Measurements from ENCODE around the gene CKAP2L. TPM values are rescaled to one million over a fixed set of nuclear protein-coding genes. Genes with fewer than 3 reads are reported as not detected.

CKAP2L gene
- total RNA-seq, 1 donor from 2014 or later = 2.1 TPM

DNA sequence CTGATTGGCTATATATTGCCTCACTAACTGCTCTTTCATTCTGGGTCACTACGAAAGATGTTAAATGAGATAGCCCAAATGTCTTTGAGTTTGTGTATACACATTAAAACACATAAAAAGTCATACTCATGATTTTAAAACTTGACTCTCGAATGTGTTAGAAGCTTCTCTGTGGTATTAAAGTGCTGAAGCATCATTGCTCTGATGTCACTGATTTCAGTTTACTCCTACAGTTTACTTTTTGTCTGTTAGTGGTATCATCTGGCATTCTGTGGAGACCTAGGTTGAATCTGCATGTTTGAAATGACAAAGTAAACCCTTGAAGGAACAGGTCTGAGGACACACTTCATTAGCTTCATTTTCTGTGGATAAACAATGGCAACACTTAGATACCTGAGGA is 32.9 kb downstream of the CKAP2L start:
- FAIRE-seq = no peak
- DNase-seq (ENCODE audit: low read depth) = no peak
- H3K4me1 ChIP-seq (ENCODE audit: insufficient read depth, low read length) = peaks cover 2% of the 10 kb centered on the region
- TF ChIP-seq EZH2 (IDR thresholded peaks at IDR 0.05; ENCODE audit: insufficient read depth, low read length) = no peak
- TF ChIP-seq, protein P1, sequence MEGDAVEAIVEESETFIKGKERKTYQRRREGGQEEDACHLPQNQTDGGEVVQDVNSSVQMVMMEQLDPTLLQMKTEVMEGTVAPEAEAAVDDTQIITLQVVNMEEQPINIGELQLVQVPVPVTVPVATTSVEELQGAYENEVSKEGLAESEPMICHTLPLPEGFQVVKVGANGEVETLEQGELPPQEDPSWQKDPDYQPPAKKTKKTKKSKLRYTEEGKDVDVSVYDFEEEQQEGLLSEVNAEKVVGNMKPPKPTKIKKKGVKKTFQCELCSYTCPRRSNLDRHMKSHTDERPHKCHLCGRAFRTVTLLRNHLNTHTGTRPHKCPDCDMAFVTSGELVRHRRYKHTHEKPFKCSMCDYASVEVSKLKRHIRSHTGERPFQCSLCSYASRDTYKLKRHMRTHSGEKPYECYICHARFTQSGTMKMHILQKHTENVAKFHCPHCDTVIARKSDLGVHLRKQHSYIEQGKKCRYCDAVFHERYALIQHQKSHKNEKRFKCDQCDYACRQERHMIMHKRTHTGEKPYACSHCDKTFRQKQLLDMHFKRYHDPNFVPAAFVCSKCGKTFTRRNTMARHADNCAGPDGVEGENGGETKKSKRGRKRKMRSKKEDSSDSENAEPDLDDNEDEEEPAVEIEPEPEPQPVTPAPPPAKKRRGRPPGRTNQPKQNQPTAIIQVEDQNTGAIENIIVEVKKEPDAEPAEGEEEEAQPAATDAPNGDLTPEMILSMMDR (IDR thresholded peaks at IDR 0.05; ENCODE audit: insufficient read depth, low read depth, low read length) = no peak
- Mint-ChIP-seq H3K27ac (ENCODE audit: unreplicated experiment) (no peak overlapping the region), H3K27me3 (ENCODE audit: low read depth, unreplicated experiment) (peaks cover 29% of the 10 kb centered on the region), H3K4me1 (ENCODE audit: low read depth, unreplicated experiment) (peaks cover 10% of the 10 kb centered on the region), H3K4me3 (ENCODE audit: unreplicated experiment) (no peak overlapping the region), H3K36me3 (ENCODE audit: low read depth, unreplicated experiment) (no peaks in the 10 kb centered on the region), H3K9me3 (ENCODE audit: unreplicated experiment) (no peaks in the 10 kb centered on the region)
- no peaks in the 10 kb centered on the region for H3K79me2 ChIP-seq (ENCODE audit: insufficient read depth, low read length)
- H2AFZ ChIP-seq (ENCODE audit: low read depth, low read length) = no peak overlapping the region
- H3K9ac ChIP-seq (ENCODE audit: low read length) = no peak overlapping the region
- H3K27me3 ChIP-seq (ENCODE audit: insufficient read depth, low read length) = peaks cover 4% of the 10 kb centered on the region
- no peak overlapping the region for H3K4me3 ChIP-seq (ENCODE audit: insufficient read depth, low read depth, low read length)
- H3K27ac ChIP-seq (ENCODE audit: low read depth, low read length) = no peak overlapping the region
- no peaks in the 10 kb centered on the region for H3K36me3 ChIP-seq (ENCODE audit: insufficient read depth, low read length)
- H3K4me2 ChIP-seq (ENCODE audit: low read length) = no peak overlapping the region
- no peaks in the 10 kb centered on the region for H3K9me3 ChIP-seq (ENCODE audit: insufficient read depth, low read depth, low read length)
- H4K20me1 ChIP-seq (ENCODE audit: insufficient read depth, low read length) = no peaks in the 10 kb centered on the region

GRCh38 chr2:112730791-112731190 is 33.6 kb downstream of the CKAP2L start:
- Histone ChIP-seq H3K27ac (ENCODE audit: low read depth, low read length) (no peak overlapping the region), H3K4me1 (ENCODE audit: insufficient read depth, low read length) (peaks cover 5% of the 10 kb centered on the region), H3K9me3 (ENCODE audit: insufficient read depth, low read depth, low read length) (no peaks in the 10 kb centered on the region), H3K36me3 (ENCODE audit: insufficient read depth, low read length) (no peaks in the 10 kb centered on the region), H3K9ac (ENCODE audit: low read length) (no peak overlapping the region), H3K4me3 (ENCODE audit: insufficient read depth, low read depth, low read length) (no peak overlapping the region), H3K79me2 (ENCODE audit: insufficient read depth, low read length) (no peaks in the 10 kb centered on the region), H3K27me3 (ENCODE audit: insufficient read depth, low read length) (peaks cover 4% of the 10 kb centered on the region), H4K20me1 (ENCODE audit: insufficient read depth, low read length) (no peaks in the 10 kb centered on the region), H2AFZ (ENCODE audit: low read depth, low read length) (no peak overlapping the region), H3K4me2 (ENCODE audit: low read length) (no peak overlapping the region)
- Mint-ChIP-seq H3K27ac (ENCODE audit: unreplicated experiment) (no peak overlapping the region), H3K27me3 (ENCODE audit: low read depth, unreplicated experiment) (peaks cover 31% of the 10 kb centered on the region), H3K36me3 (ENCODE audit: low read depth, unreplicated experiment) (no peaks in the 10 kb centered on the region), H3K9me3 (ENCODE audit: unreplicated experiment) (no peaks in the 10 kb centered on the region), H3K4me1 (ENCODE audit: low read depth, unreplicated experiment) (peaks cover 10% of the 10 kb centered on the region), H3K4me3 (ENCODE audit: unreplicated experiment) (no peak overlapping the region)
- no peak for TF ChIP-seq EZH2 (IDR thresholded peaks at IDR 0.05; ENCODE audit: insufficient read depth, low read length)
- TF ChIP-seq, protein P1 (IDR thresholded peaks at IDR 0.05; ENCODE audit: insufficient read depth, low read depth, low read length) = no peak
- FAIRE-seq = no peak
- no peak for DNase-seq (ENCODE audit: low read depth)

GRCh38 chr2:112730216-112730615 is 34.2 kb downstream of the CKAP2L start:
- Histone ChIP-seq H3K27me3 (ENCODE audit: insufficient read depth, low read length) (peaks cover 4% of the 10 kb centered on the region), H3K79me2 (ENCODE audit: insufficient read depth, low read length) (no peaks in the 10 kb centered on the region), H3K4me3 (ENCODE audit: insufficient read depth, low read depth, low read length) (no peak overlapping the region), H3K9ac (ENCODE audit: low read length) (no peak overlapping the region), H4K20me1 (ENCODE audit: insufficient read depth, low read length) (no peaks in the 10 kb centered on the region), H2AFZ (ENCODE audit: low read depth, low read length) (no peak overlapping the region), H3K36me3 (ENCODE audit: insufficient read depth, low read length) (no peaks in the 10 kb centered on the region), H3K4me1 (ENCODE audit: insufficient read depth, low read length) (peaks cover 5% of the 10 kb centered on the region), H3K27ac (ENCODE audit: low read depth, low read length) (no peak overlapping the region), H3K4me2 (ENCODE audit: low read length) (no peak overlapping the region), H3K9me3 (ENCODE audit: insufficient read depth, low read depth, low read length) (no peaks in the 10 kb centered on the region)
- Mint-ChIP-seq H3K27me3 (ENCODE audit: low read depth, unreplicated experiment) (peaks cover 27% of the 10 kb centered on the region), H3K4me3 (ENCODE audit: unreplicated experiment) (no peak overlapping the region), H3K36me3 (ENCODE audit: low read depth, unreplicated experiment) (no peaks in the 10 kb centered on the region), H3K27ac (ENCODE audit: unreplicated experiment) (no peak overlapping the region), H3K9me3 (ENCODE audit: unreplicated experiment) (no peaks in the 10 kb centered on the region), H3K4me1 (ENCODE audit: low read depth, unreplicated experiment) (peaks cover 10% of the 10 kb centered on the region)
- FAIRE-seq (no peak), DNase-seq (ENCODE audit: low read depth) (no peak)
- TF ChIP-seq EZH2 (IDR thresholded peaks at IDR 0.05; ENCODE audit: insufficient read depth, low read length) = no peak
- TF ChIP-seq, protein P1 (IDR thresholded peaks at IDR 0.05; ENCODE audit: insufficient read depth, low read depth, low read length) = no peak

All from astrocyte (in vitro differentiated cells and primary cell).